ENCODE measurements around the gene PRKCE.

PRKCE gene

DNA sequence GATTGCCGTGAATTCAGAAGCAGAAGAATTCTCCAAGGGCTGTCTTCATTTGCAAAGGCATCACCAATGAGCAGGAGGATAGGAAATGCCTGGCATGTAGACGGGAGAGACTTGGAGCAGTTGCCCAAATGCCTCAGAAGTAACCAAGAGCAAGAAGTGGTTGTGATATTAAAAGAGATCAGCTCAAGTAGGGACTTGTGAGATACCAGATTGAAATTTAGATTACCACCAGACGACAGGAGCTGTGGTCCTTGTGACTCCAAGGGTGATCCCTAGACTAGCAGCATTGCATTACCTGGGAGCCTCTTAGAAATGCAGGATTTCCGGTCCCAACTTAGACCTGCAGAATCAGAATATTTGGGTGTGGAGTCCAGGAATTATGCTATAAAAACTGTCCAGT, 417.2 kb downstream of the PRKCE start:
- DNase-seq: no peak
- H3K4me3 ChIP-seq (ENCODE audit: low read depth, low read length): no peak overlapping the region
- in situ Hi-C loops (cut with HindIII; ENCODE audit: low pct_ligation_motif_present, low sequenced_read_pairs): no loop called here
- H3K27ac ChIP-seq: peak overlapping the region; percentile 96
- no peaks in the 10 kb centered on the region for H3K27me3 ChIP-seq (replicated peaks)
- no peaks in the 10 kb centered on the region for H3K36me3 ChIP-seq (replicated peaks)
- TF ChIP-seq, protein P1, sequence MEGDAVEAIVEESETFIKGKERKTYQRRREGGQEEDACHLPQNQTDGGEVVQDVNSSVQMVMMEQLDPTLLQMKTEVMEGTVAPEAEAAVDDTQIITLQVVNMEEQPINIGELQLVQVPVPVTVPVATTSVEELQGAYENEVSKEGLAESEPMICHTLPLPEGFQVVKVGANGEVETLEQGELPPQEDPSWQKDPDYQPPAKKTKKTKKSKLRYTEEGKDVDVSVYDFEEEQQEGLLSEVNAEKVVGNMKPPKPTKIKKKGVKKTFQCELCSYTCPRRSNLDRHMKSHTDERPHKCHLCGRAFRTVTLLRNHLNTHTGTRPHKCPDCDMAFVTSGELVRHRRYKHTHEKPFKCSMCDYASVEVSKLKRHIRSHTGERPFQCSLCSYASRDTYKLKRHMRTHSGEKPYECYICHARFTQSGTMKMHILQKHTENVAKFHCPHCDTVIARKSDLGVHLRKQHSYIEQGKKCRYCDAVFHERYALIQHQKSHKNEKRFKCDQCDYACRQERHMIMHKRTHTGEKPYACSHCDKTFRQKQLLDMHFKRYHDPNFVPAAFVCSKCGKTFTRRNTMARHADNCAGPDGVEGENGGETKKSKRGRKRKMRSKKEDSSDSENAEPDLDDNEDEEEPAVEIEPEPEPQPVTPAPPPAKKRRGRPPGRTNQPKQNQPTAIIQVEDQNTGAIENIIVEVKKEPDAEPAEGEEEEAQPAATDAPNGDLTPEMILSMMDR (IDR thresholded peaks at IDR 0.05; ENCODE audit: low read depth, low read length, missing control alignments): no peak

DNA sequence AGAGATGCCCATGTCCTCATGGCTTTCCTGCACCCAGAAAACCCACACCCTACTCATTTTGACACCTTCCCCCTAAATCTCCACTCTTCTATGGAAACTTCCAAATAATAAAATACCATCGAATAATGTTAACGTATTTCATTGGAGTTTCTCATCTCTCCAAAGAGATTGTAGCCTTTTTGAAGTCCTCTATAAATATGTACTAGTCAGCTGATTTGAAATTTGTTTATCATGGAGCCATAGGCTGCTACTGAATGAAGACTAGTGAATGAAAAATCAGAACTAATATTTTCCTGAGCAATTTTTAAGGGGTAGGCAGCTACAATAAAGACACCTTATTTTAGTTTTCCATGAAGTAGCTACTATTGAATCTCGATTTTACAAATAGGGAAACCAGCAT, 419.6 kb downstream of the PRKCE start:
- TF ChIP-seq, protein P1 (IDR thresholded peaks at IDR 0.05; ENCODE audit: low read depth, low read length, missing control alignments): no peak
- Histone ChIP-seq H3K27me3 (replicated peaks) (no peaks in the 10 kb centered on the region), H3K36me3 (replicated peaks) (no peaks in the 10 kb centered on the region), H3K4me3 (ENCODE audit: low read depth, low read length) (no peak overlapping the region), H3K27ac (no peak overlapping the region)
- DNase-seq: no peak
- in situ Hi-C loops (cut with HindIII; ENCODE audit: low pct_ligation_motif_present, low sequenced_read_pairs): no loop called here

DNA sequence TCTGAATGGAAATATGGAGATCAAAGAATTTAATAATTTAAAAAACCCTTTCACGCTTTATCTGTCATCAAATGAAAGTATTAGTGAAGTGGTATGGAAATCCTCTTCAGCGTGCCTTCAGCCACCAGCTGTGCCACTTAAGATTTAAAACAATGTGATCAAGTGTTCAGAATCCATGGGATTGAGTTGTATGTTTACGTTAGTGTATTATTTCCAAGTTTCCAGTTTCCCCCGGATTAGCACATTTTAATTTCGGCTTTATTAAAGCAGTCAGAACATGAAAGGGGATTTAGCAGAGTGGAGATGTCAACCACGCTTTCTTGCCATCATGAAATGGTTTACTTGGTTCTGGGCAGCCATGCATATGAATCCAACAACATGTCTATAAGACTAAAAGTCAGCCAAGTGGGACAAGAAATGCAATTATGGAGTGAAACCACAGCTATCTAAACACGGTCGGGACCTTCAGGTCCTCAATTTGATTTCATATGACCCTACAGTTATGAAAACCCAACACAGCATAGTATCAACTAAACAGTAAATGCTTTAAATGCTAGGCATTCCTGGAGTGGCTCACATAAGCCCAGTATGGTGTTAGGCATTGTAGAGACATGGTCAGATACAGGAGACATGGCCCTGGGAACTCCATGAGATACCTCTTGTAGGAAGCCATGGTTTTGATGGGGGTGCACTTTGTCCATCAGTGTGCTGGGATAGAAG, 420.8 kb downstream of the PRKCE start:
- TF ChIP-seq, protein P1 (IDR thresholded peaks at IDR 0.05; ENCODE audit: low read depth, low read length, missing control alignments): no peak
- Histone ChIP-seq H3K36me3 (replicated peaks) (no peaks in the 10 kb centered on the region), H3K4me3 (ENCODE audit: low read depth, low read length) (no peak overlapping the region), H3K27ac (peak overlapping the region; percentile 95), H3K27me3 (replicated peaks) (no peaks in the 10 kb centered on the region)
- peak; percentile 65 for DNase-seq
- in situ Hi-C loops (cut with HindIII; ENCODE audit: low pct_ligation_motif_present, low sequenced_read_pairs): no loop called here

DNA sequence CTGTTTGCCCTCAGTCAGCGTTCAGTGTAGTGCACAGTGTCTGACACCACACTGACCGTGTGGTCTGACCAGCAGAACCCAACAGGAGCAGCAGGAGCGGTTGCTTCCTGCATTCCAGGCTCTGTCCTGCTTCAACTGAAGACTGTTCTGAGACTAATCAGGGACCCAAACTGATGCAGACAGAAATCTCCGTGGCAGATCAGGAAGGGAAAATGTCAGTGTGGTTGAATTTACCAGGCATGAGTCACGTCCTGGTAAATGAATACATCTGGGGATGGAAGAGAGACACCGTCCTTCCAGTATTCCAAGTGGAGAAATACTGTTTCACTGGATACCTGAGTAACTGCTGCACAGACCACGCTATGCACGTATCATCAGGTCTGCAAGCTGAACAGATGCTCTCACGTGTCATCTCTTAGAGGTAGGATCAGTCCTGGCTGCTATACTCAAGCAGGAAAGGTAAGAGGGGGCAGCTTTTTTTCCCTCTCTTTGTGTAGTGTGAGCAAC, 422.1 kb downstream of the PRKCE start:
- peak; percentile 97 for DNase-seq
- in situ Hi-C loops (cut with HindIII; ENCODE audit: low pct_ligation_motif_present, low sequenced_read_pairs): no loop called here
- Histone ChIP-seq H3K36me3 (replicated peaks) (no peaks in the 10 kb centered on the region), H3K27ac (peak overlapping the region; percentile 95), H3K27me3 (replicated peaks) (no peaks in the 10 kb centered on the region), H3K4me3 (ENCODE audit: low read depth, low read length) (peak overlapping the region; percentile 40)
- TF ChIP-seq, protein P1 (IDR thresholded peaks at IDR 0.05; ENCODE audit: low read depth, low read length, missing control alignments): no peak

DNA sequence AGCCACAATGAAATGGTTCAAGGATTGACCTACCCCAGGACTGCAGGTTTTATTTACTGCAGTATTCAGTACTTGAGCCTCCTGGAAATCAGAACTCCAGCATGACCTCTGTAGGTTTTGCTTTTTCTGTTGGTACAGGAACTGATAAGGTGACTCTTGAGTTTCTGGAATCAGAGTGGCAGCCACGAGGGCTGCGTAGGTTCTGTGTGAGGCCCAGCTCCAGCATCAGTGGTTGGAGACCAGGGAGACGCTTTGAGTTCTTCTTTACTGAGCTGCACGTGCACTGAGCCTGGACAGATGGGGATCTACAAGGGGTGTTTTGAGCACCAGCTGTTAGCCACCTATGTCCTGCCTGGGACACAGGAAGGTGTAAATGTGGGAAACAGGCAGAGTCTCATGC, 423.0 kb downstream of the PRKCE start:
- TF ChIP-seq, protein P1 (IDR thresholded peaks at IDR 0.05; ENCODE audit: low read depth, low read length, missing control alignments): no peak
- Histone ChIP-seq H3K36me3 (replicated peaks) (no peaks in the 10 kb centered on the region), H3K4me3 (ENCODE audit: low read depth, low read length) (peak overlapping the region; percentile 12), H3K27ac (peak overlapping the region; percentile 95), H3K27me3 (replicated peaks) (no peaks in the 10 kb centered on the region)
- in situ Hi-C loops (cut with HindIII; ENCODE audit: low pct_ligation_motif_present, low sequenced_read_pairs): no loop called here
- DNase-seq: no peak

DNA sequence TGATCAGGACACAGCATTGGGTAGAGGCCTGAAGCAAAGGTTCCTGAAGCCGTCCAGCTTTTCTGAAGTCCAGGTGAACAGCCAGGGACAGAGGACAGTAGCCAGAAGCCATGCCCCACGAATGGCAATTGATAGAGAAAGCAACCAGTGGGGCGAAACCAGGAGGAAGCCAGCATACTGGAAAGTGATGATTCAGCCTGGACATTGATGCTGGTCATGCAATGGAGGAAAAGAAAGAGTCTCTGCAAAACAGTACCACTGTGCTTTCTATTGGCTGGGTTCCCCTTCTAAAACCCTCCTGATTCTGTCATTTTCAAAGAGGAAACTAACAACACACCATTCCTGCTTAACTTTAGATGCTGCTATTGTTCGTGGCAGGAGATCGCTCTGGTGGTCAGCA, 424.4 kb downstream of the PRKCE start:
- no peak overlapping the region for H3K4me3 ChIP-seq (ENCODE audit: low read depth, low read length)
- H3K27ac ChIP-seq: peak overlapping the region; percentile 23
- no peaks in the 10 kb centered on the region for H3K36me3 ChIP-seq (replicated peaks)
- TF ChIP-seq, protein P1 (IDR thresholded peaks at IDR 0.05; ENCODE audit: low read depth, low read length, missing control alignments): no peak
- no peak for DNase-seq
- in situ Hi-C loops (cut with HindIII; ENCODE audit: low pct_ligation_motif_present, low sequenced_read_pairs): no loop called here
- no peaks in the 10 kb centered on the region for H3K27me3 ChIP-seq (replicated peaks)
